HepG2 (cell line): ENCODE measurements around the gene LIM2. TPM values are rescaled to one million over a fixed set of nuclear protein-coding genes. Genes with fewer than 3 reads are reported as not detected.
A peak's percentile ranks its signal among the peaks of the same experiment; 100 is the strongest.

Experiments
- AGO2 ChIP-seq: fragments of 200-400 bp; formaldehyde crosslinking; optimal IDR thresholded peaks from 2 replicates; pipeline ENCODE3; 2017; ENCODE audit warnings: mild to moderate bottlenecking, low read depth, low read length, moderate library complexity
- CBFB ChIP-seq: sonication (generic); formaldehyde crosslinking; IDR thresholded peaks from 2 replicates; pipeline ENCODE4 v1.4.0; 2020; ENCODE audit warnings: missing genetic modification reagents
- HDAC6 ChIP-seq: fragments of 200-600 bp; sonication (generic); IDR thresholded peaks from 2 replicates; pipeline ENCODE4 v1.7.0; 2017; ENCODE audit warnings: mild to moderate bottlenecking, antibody characterized with exemption, low read length, low read depth
- KDM3A ChIP-seq: IDR thresholded peaks from 2 replicates; pipeline ENCODE4 v1.6.1; 2018; ENCODE audit warnings: low read depth, missing compliant biosample characterization
- PCBP2 ChIP-seq: fragments of 200-400 bp; formaldehyde crosslinking; optimal IDR thresholded peaks from 2 replicates; pipeline ENCODE3; 2018; ENCODE audit warnings: low read length, low read depth; ENCODE audit not compliant: poor library complexity, severe bottlenecking
- POLR2AphosphoS5 ChIP-seq: IDR thresholded peaks from 2 replicates; pipeline ENCODE4 v1.6.1; 2012; ENCODE audit warnings: low read depth, low read length
- SALL2 ChIP-seq: sonication (generic); formaldehyde crosslinking; IDR thresholded peaks from 2 replicates; pipeline ENCODE4 v1.8.1; 2023; ENCODE audit warnings: mild to moderate bottlenecking, missing genetic modification reagents, inconsistent platforms
- SPEN ChIP-seq: sonication (generic); formaldehyde crosslinking; IDR thresholded peaks from 2 replicates; pipeline ENCODE4 v1.5.1; 2020; ENCODE audit warnings: low read depth, mild to moderate bottlenecking, missing genetic modification reagents
- TAF1 ChIP-seq: sonication (generic); formaldehyde crosslinking; IDR thresholded peaks from 2 replicates; pipeline ENCODE4 v1.4.0; 2020; ENCODE audit warnings: missing genetic modification reagents
- ZFX ChIP-seq: sonication (generic); formaldehyde crosslinking; IDR thresholded peaks from 2 replicates; pipeline ENCODE4 v1.4.0; 2020; ENCODE audit warnings: mild to moderate bottlenecking, low read depth, missing genetic modification reagents, moderate library complexity
- ZMAT3 ChIP-seq: sonication (generic); formaldehyde crosslinking; conservative IDR thresholded peaks from 2 replicates; pipeline ENCODE4 v1.7.0; 2021; ENCODE audit warnings: missing genetic modification reagents
- ZNF205 ChIP-seq: IDR thresholded peaks from 2 replicates; pipeline ENCODE4 v1.6.1; 2018; ENCODE audit warnings: missing biosample characterization, missing genetic modification reagents
- polyA plus RNA-seq, 8 experiments: library from polyadenylated mRNA; depleted of rRNA in 3 of 8; stranded (reverse) in 7 of 8; unstranded in 1 of 8; fragments of >200 nt; fragmentation: Illumina TruSeq in 4 of 8; extraction: Trizol in 4 of 8; gene quantifications; 2 replicates each; pipeline versions ENCODE4 v1.2.1 to v1.2.3, GENCODE V29; 2011 to 2016; ENCODE audit warnings: low read depth in 4 of 8, missing spikeins in 1 of 8, mixed read lengths in 1 of 8; ENCODE audit not compliant: insufficient read depth in 1 of 8
- total RNA-seq, 5 experiments: library from RNA; depleted of rRNA; stranded (reverse); fragments of >200 nt; fragmentation: Illumina TruSeq; extraction: Trizol; gene quantifications; 2 replicates each; pipeline ENCODE4 v1.2.3, GENCODE V29; 2016; ENCODE audit warnings: low read depth in 1 of 5
- TF ChIP-seq, protein P1 (sequence below): sonication (generic); formaldehyde crosslinking; IDR thresholded peaks from 2 replicates; pipeline ENCODE4 v1.4.0; 2020; ENCODE audit warnings: mild to moderate bottlenecking, missing genetic modification reagents
- TF ChIP-seq, protein P2 (sequence below): IDR thresholded peaks from 2 replicates; pipeline ENCODE4 v1.6.1; 2016; ENCODE audit warnings: low read depth, missing genetic modification reagents, missing compliant biosample characterization
- TF ChIP-seq, protein P3 (sequence below): sonication (generic); formaldehyde crosslinking; conservative IDR thresholded peaks from 2 replicates; pipeline ENCODE4 v1.8.1; 2023; ENCODE audit warnings: missing genetic modification reagents
- TF ChIP-seq, protein P4 (sequence below): sonication (generic); formaldehyde crosslinking; IDR thresholded peaks from 2 replicates; pipeline ENCODE4 v1.8.0; 2022; ENCODE audit warnings: missing genetic modification reagents, mild to moderate bottlenecking, borderline replicate concordance

Gene LIM2
- total and polyA plus RNA-seq, 2 of the 13 experiments (the other 11 are each of a cell fraction or from before 2014, with no cell fraction given) = 1.3 TPM; not detected in 1

DNA sequence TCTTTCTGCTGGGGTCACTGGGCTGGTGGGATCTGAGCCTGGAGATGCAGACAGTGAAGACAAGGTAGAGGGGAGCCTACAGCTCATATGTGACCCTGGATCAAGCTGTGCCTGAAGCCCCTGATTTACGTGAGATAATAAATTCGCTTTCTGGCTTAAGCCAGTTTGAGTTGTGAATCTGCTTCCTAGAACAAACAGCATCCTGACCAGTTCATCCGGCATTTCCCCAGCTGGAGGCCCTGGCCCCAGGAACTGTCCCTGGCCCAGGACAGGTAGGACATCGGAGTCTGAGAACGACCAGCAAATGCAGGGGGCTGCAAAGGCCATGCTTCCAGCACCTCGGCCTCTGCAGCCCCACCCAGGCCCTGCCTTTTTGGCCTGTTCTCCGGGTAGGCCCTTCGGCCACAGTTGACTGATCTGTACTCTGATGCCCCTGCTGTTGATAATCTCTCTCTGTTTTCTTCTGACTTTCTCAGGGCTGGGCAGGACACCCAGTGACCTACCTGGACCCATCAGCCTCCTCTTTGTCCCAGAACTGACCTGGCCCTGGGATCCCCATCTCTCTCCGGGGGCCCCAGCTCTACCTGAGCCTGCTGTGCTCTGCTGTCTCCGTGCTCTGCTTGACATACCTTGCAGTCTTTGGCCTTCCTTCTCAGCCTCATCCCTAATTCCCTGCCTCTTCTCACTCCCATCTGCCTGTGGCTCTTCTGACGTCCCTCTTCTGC is 36.3 kb downstream of the LIM2 start (continued):
- TF ChIP-seq, protein P1, sequence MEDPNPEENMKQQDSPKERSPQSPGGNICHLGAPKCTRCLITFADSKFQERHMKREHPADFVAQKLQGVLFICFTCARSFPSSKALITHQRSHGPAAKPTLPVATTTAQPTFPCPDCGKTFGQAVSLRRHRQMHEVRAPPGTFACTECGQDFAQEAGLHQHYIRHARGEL (CRISPR knock-in tag) = no peak
- TF ChIP-seq, protein P2, sequence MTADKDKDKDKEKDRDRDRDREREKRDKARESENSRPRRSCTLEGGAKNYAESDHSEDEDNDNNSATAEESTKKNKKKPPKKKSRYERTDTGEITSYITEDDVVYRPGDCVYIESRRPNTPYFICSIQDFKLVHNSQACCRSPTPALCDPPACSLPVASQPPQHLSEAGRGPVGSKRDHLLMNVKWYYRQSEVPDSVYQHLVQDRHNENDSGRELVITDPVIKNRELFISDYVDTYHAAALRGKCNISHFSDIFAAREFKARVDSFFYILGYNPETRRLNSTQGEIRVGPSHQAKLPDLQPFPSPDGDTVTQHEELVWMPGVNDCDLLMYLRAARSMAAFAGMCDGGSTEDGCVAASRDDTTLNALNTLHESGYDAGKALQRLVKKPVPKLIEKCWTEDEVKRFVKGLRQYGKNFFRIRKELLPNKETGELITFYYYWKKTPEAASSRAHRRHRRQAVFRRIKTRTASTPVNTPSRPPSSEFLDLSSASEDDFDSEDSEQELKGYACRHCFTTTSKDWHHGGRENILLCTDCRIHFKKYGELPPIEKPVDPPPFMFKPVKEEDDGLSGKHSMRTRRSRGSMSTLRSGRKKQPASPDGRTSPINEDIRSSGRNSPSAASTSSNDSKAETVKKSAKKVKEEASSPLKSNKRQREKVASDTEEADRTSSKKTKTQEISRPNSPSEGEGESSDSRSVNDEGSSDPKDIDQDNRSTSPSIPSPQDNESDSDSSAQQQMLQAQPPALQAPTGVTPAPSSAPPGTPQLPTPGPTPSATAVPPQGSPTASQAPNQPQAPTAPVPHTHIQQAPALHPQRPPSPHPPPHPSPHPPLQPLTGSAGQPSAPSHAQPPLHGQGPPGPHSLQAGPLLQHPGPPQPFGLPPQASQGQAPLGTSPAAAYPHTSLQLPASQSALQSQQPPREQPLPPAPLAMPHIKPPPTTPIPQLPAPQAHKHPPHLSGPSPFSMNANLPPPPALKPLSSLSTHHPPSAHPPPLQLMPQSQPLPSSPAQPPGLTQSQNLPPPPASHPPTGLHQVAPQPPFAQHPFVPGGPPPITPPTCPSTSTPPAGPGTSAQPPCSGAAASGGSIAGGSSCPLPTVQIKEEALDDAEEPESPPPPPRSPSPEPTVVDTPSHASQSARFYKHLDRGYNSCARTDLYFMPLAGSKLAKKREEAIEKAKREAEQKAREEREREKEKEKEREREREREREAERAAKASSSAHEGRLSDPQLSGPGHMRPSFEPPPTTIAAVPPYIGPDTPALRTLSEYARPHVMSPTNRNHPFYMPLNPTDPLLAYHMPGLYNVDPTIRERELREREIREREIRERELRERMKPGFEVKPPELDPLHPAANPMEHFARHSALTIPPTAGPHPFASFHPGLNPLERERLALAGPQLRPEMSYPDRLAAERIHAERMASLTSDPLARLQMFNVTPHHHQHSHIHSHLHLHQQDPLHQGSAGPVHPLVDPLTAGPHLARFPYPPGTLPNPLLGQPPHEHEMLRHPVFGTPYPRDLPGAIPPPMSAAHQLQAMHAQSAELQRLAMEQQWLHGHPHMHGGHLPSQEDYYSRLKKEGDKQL = no peak
- TF ChIP-seq AGO2 (peak; percentile 94), PCBP2 (no peak), SALL2 (CRISPR knock-in tag) (no peak), POLR2AphosphoS5 (peak; percentile 37), CBFB (CRISPR knock-in tag) (no peak), ZNF205 (CRISPR knock-in tag) (no peak), ZMAT3 (0 out of 2 replicates have a peak, but pooled peaks have one; percentile 24), KDM3A (CRISPR knock-in tag) (no peak), TAF1 (CRISPR knock-in tag) (peak; percentile 41; the same call in 1 of the 2 replicates), SPEN (CRISPR knock-in tag) (no peak), ZFX (CRISPR knock-in tag) (peak; percentile 34; the same call in 1 of the 2 replicates), HDAC6 (no peak)
- TF ChIP-seq, protein P3, sequence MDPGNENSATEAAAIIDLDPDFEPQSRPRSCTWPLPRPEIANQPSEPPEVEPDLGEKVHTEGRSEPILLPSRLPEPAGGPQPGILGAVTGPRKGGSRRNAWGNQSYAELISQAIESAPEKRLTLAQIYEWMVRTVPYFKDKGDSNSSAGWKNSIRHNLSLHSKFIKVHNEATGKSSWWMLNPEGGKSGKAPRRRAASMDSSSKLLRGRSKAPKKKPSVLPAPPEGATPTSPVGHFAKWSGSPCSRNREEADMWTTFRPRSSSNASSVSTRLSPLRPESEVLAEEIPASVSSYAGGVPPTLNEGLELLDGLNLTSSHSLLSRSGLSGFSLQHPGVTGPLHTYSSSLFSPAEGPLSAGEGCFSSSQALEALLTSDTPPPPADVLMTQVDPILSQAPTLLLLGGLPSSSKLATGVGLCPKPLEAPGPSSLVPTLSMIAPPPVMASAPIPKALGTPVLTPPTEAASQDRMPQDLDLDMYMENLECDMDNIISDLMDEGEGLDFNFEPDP = 0 out of 2 replicates have a peak, but pooled peaks have one; percentile 66
- TF ChIP-seq, protein P4, sequence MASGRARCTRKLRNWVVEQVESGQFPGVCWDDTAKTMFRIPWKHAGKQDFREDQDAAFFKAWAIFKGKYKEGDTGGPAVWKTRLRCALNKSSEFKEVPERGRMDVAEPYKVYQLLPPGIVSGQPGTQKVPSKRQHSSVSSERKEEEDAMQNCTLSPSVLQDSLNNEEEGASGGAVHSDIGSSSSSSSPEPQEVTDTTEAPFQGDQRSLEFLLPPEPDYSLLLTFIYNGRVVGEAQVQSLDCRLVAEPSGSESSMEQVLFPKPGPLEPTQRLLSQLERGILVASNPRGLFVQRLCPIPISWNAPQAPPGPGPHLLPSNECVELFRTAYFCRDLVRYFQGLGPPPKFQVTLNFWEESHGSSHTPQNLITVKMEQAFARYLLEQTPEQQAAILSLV (CRISPR knock-in tag) = 0 out of 2 replicates have a peak, but pooled peaks have one; percentile 15
